DMS153 treated with DMSO at 0.1 percent for 48 hours (cell line): ENCODE measurements around the gene FRY.

Experiments
- DNase-seq: peaks from one replicate; lab custom pipeline; 2025; ENCODE audit not compliant: unreplicated experiment; lab: John Stamatoyannopoulos, UW

Gene FRY

GRCh38 chr13:32126278-32126677 is 94.7 kb downstream of the FRY start:
- DNase-seq: no peak

DNA sequence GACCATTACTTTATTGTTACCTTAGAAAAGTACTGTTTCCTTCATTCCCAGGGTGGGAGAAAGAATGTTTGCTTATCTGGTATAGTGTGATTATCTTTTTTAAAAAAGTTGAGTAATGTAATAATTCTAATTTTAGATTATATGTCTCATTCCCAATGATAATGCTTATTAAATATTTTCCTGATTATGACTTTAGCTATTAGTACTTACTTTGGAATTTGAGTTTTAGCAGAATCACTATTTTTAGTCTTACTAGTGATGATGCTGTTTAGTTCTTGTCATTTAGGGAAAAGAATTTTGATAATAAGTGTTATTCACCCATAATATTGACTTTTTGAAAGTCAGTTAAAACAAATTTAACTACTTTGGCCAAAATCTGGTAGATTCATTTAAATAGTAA is 95.2 kb downstream of the FRY start:
- no peak for DNase-seq

DNA sequence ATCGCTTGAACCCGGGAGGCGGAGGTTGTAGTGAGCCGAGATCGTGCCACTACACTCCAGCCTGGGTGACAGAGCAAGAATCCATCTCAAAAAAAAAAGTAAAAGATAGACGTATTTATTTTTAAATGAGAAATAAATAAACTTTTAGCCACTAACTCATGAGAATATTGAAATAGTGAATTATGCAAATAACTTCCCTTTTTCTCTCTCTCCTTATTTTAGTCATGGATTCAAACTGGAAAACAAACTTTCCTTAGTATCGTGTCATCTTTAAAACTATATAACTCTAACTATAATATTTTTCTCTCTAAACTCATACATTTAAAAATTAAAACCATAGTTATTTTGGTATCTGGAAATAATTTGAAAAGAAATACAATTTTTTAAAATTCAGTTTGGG is 96.1 kb downstream of the FRY start:
- no peak for DNase-seq

- DNase-seq: no peak
These were observed 102.9 kb downstream of the FRY start for GRCh38 chr13:32134241-32135055.

- no peak for DNase-seq
These were observed 103.4 kb downstream of the FRY start for GRCh38 chr13:32135056-32135390.

DNA sequence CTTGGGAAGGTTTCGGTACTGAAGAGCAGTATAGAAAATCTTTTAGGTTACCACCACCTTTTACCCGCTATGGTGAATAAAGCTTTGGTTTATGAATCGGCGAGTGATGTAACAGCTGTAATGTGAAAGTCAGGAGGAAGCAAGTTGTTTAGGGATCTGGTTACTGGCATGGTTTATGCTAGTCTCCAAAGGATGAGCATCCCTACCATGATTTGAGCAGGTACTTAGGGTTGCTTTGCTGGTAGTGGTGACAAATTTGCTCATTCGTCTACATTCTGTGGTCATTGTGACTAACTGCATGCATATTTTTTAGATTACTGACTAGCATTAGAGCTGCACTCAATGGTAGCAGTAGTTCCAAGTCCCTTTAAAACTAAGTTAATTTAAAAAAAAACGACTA is 104.1 kb downstream of the FRY start:
- DNase-seq: no peak

DNA sequence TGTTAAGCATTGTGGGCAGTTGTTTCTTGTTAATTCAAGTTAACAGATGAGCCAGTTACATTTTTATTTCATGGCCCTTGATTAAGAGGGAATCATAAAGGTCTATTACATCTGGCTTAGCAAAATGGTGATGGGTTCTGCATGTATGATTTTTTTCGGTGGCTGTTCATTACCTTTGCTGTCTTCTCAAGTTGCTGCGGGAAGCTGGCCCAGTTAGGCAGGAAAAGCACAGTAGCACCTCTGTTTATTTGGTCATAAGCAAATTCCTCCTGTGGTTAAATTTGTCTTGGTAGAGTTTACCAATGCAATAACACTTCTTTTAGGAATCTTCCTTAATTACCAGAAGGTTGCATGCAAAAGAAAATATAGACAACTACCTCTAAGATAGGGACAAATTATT is 104.5 kb downstream of the FRY start:
- no peak for DNase-seq

DNA sequence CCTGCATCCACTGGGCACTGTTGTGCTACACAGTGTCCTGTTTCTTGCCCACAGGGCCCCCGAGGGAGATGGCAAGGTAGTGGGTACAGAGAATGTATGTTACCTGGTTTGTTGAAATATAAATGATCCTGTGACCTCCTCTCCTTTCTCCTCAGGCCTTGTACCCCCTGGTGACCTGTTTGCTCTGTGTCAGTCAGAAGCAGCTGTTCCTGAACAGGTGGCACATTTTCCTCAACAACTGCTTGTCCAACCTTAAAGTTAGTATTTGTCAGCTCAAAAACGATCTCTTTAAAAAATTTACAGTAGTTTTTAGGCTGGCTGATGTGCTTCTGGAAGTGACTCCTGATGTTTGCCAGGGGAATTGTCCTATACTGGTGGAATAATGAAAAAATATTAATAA is 105.1 kb downstream of the FRY start:
- DNase-seq: no peak

- no peak for DNase-seq
These were observed 107.7 kb downstream of the FRY start for GRCh38 chr13:32139251-32139650.

DNA sequence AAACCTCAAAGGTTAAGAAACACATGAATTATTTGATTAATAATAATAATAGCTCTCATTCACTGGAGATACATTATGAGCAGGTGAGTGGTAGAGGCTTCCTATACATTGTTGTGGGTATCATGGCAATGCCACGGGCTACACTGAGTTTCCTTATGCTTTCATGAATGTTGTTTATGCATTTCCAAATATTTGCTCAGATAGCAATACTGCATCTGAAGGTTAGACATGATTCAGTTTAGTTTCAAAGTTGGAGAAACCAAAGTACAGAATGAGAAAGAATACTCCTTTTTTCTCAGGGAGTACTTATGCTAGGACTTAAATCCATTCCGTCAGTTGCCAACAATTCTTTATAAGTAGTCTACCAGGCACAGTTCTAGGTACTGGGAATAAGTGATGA is 108.5 kb downstream of the FRY start:
- no peak for DNase-seq

- DNase-seq: no peak
These were observed 109.9 kb downstream of the FRY start for GRCh38 chr13:32141462-32141861.

GRCh38 chr13:32142115-32142514 is 110.5 kb downstream of the FRY start:
- no peak for DNase-seq

GRCh38 chr13:32142956-32143375 is 111.4 kb downstream of the FRY start:
- DNase-seq: no peak

DNA sequence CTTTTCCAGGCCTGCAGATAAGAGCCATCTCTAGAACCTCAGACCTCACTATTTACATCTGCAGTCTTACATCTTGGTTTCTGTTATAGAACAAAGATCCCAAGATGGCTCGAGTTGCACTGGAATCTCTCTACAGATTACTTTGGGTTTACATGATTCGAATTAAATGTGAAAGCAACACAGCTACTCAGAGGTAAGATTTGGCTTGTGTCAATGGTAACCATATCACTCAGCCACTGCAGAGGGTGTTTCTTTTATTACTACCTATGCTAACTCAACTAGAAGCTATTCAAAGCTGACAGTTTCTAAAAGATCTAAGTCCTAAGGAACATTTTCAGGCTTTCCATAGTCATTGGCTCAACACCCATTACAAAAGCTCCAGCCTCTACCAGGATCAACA is 115.6 kb downstream of the FRY start:
- no peak for DNase-seq

- no peak for DNase-seq
These were observed 116.4 kb downstream of the FRY start for GRCh38 chr13:32147976-32148375.

DNA sequence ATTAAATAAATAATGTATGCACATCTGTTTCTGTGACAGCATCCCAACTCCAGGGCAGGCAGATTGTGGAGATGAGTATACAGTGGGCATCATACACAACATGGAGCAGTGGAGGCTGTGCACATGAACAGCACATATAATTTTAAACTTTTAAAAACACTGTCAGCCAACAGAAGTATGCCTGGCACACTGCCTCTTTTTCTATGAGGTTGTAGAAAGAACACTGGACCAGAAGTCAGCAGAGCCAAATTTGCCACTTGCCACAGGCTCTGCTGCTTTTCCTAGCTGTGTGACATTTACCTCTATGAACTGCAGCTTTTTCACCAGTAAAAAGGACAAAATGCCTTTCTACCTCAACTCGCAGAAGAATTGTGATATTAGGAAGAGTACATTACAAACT is 118.7 kb downstream of the FRY start:
- no peak for DNase-seq

- DNase-seq: no peak
These were observed 119.2 kb downstream of the FRY start for GRCh38 chr13:32150794-32151193.

- DNase-seq: no peak
These were observed 119.7 kb downstream of the FRY start for GRCh38 chr13:32151240-32151639.

DNA sequence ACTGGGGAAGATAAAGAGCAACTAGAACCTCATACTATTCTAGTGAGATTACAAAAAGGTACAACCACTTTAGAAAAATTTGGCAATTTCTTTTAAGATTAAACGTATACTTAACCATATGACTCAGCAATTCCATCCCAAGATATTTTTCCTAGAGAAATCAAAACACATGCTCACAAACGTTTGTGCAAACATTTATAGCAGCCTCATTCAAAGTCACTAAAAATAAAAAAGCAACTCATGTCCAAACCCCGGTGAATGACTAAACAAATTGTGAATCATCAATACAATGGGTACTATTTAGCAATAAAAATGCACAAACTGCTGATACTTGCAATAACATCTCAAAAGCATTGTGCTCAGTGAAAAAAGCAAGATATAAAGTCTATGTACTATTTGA is 121.5 kb downstream of the FRY start:
- no peak for DNase-seq

- no peak for DNase-seq
These were observed 127.7 kb downstream of the FRY start for GRCh38 chr13:32159137-32159869.

DNA sequence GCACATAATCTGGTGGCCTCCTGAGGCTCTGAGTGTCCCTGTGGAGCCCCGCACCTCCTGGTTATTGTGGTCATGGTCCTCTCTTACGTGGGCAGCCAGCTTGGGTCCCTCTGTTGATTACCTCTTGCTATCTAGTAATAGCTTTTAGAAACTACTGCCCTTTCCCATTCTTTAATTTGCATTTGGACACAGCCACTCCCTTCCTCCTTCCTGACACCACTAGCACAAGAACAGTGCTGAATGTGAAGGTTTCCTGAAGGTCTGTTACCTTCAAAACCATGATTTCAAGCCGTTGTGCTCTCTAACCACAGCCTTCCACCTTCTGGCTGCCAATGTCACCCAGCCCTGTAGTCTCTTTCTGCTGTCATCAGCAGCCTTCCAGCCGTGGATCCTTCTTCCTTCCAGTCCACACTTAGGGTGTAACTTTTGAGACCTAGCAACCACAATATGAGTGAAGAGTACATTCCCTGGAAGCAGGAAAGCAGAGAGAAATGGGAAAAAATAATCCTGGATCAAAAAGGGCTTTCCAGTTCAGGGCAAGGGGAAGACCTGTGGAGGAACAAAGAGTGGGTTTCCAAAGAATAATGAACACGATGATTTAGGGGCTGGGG is 130.9 kb downstream of the FRY start:
- no peak for DNase-seq

DNA sequence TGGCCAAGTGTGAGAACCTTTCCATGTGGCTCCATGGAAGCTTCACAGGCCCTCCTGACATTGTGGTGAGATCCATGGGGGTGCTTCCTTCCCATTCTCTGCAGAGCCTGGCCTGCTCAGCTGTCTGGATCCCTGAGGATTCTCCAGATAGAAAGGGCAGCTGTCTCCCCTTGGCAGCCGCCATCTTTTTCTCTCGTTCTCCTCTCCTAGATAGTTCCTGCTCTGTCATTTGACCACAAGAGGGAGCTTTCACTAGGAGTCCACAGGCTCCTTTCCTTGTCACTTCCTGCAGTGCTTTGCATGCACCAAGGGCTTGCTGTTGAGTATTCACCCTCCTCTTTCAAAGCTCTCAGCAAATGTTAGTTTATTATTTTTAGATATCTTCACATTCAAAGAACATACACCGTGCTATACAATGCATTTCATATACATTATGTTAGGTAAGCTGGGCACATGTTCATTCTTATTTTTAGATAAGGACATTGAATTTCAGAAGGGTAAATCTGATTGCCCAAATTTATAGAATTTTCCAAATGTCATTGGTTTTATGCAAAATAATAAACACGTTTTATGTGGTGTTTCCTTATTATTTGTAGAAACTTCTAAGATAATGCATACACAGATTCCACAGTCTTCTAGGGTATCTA is 133.2 kb downstream of the FRY start:
- peak; percentile 61 for DNase-seq
